ENCODE results near the gene SFI1.
"Not testable (repeated sequence)": the region's sequence is repeated elsewhere in the genome, so short reads cannot be mapped to it uniquely, and the experiment has no call there.

The SFI1 gene

DNA sequence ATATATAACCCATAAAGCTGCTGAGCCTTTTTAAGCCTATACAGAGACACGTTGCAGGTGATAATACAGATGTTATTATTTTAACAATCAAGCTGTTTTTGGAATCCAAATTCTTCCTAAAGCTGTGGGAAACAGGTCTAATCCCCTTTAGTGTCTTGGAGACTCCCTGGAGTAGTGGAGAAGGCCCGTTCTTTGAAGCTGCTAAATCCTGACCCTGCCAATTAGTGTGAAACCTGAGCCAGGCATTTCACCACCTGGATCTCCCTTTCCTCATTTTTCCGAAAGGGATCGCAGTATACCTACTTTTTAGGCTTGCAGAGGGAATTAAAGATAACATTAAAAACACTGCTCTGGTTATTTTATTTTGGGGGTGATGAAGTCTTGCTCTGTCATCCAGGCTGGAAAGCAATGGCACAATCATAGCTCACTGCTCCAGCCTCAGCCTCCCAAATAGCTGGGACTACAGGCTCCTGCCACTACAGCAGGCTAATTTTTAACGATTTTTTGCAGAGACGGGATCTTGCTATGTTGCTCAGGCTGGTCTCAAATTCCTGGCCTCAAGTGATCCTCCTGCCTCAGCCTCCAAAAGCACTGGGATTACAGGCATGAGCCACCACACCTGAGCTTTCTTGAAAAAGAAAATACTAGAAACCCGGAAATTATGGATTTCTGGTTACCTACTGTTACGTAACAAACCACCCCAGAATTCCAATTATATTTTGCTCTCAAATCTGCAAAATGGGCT is 4.9 kb upstream of the SFI1 start:
- Histone ChIP-seq H3K36me3 (ENCODE audit: low read depth) (peaks cover 16% of the 10 kb centered on the region), H3K4me3 (ENCODE audit: severe bottlenecking) (peak overlapping the region; percentile 74), H3K4me1 (ENCODE audit: insufficient read depth, poor library complexity, severe bottlenecking) (no peaks in the 10 kb centered on the region), H3K27ac (ENCODE audit: poor library complexity, severe bottlenecking) (peak overlapping the region; percentile 78), H3K9me3 (ENCODE audit: severe bottlenecking) (no peaks in the 10 kb centered on the region), H3K27me3 (ENCODE audit: insufficient read depth, poor library complexity, severe bottlenecking) (no peaks in the 10 kb centered on the region)
- TF ChIP-seq, protein P1, sequence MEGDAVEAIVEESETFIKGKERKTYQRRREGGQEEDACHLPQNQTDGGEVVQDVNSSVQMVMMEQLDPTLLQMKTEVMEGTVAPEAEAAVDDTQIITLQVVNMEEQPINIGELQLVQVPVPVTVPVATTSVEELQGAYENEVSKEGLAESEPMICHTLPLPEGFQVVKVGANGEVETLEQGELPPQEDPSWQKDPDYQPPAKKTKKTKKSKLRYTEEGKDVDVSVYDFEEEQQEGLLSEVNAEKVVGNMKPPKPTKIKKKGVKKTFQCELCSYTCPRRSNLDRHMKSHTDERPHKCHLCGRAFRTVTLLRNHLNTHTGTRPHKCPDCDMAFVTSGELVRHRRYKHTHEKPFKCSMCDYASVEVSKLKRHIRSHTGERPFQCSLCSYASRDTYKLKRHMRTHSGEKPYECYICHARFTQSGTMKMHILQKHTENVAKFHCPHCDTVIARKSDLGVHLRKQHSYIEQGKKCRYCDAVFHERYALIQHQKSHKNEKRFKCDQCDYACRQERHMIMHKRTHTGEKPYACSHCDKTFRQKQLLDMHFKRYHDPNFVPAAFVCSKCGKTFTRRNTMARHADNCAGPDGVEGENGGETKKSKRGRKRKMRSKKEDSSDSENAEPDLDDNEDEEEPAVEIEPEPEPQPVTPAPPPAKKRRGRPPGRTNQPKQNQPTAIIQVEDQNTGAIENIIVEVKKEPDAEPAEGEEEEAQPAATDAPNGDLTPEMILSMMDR (IDR thresholded peaks at IDR 0.05; ENCODE audit: poor library complexity, severe bottlenecking): no peak
- DNase-seq (ENCODE audit: low spot score): no peak
- ATAC-seq (ENCODE audit: low read depth): no peak

DNA sequence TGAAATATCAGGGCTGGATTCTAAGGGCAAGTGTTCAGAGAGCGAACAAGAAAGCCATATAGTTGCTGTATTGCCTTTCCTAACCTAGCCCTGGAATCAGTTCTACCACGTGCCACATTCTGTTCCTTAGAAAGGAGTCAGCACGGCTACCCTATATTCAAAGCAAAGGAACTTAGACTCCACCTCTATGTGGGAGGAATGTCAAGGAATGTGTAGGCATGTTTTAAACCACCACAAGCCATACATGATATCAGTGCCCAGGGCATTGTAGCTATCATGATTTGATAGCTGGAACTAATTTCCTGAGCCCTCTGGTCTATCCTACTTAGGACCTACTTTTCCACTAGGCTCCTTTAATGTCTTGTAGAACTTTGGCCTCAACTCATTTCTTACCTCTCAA is 4.2 kb upstream of the SFI1 start:
- H3K4me1 ChIP-seq (ENCODE audit: insufficient read depth, poor library complexity, severe bottlenecking): no peaks in the 10 kb centered on the region

GRCh38 chr22:31493355-31493754 is 3.0 kb upstream of the SFI1 start:
- not testable (repeated sequence) for ATAC-seq (ENCODE audit: low read depth); H3K4me3 ChIP-seq (ENCODE audit: severe bottlenecking); H3K27ac ChIP-seq (ENCODE audit: poor library complexity, severe bottlenecking); H3K4me1 ChIP-seq (ENCODE audit: insufficient read depth, poor library complexity, severe bottlenecking); H3K9me3 ChIP-seq (ENCODE audit: severe bottlenecking); H3K27me3 ChIP-seq (ENCODE audit: insufficient read depth, poor library complexity, severe bottlenecking); H3K36me3 ChIP-seq (ENCODE audit: low read depth); DNase-seq (ENCODE audit: low spot score)

More for the DNA sequence above, 4.2 kb upstream of the SFI1 start:
- H3K27ac ChIP-seq (ENCODE audit: poor library complexity, severe bottlenecking): no peak overlapping the region
- H3K4me3 ChIP-seq (ENCODE audit: severe bottlenecking): no peak overlapping the region
- peaks cover 9% of the 10 kb centered on the region for H3K36me3 ChIP-seq (ENCODE audit: low read depth)
- TF ChIP-seq, protein P1 (IDR thresholded peaks at IDR 0.05; ENCODE audit: poor library complexity, severe bottlenecking): no peak
- ATAC-seq (ENCODE audit: low read depth) (no peak), DNase-seq (ENCODE audit: low spot score) (no peak)
- no peaks in the 10 kb centered on the region for H3K9me3 ChIP-seq (ENCODE audit: severe bottlenecking)
- H3K27me3 ChIP-seq (ENCODE audit: insufficient read depth, poor library complexity, severe bottlenecking): no peaks in the 10 kb centered on the region

GRCh38 chr22:31495343-31495742 is 993 bp upstream of the SFI1 start:
- DNase-seq (ENCODE audit: low spot score): no peak
- no peaks in the 10 kb centered on the region for H3K4me1 ChIP-seq (ENCODE audit: insufficient read depth, poor library complexity, severe bottlenecking)
- peak overlapping the region; percentile 54 for H3K27ac ChIP-seq (ENCODE audit: poor library complexity, severe bottlenecking)
- H3K36me3 ChIP-seq (ENCODE audit: low read depth): 0 out of 2 replicates have a peak, but pooled peaks cover 7% of the 10 kb centered on the region
- peak overlapping the region; percentile 54 for H3K4me3 ChIP-seq (ENCODE audit: severe bottlenecking)
- TF ChIP-seq, protein P1 (IDR thresholded peaks at IDR 0.05; ENCODE audit: poor library complexity, severe bottlenecking): no peak
- H3K9me3 ChIP-seq (ENCODE audit: severe bottlenecking): no peaks in the 10 kb centered on the region
- H3K27me3 ChIP-seq (ENCODE audit: insufficient read depth, poor library complexity, severe bottlenecking): no peaks in the 10 kb centered on the region
- no peak for ATAC-seq (ENCODE audit: low read depth)

GRCh38 chr22:31496735-31497146 is 405 bp downstream of the SFI1 start:
- ATAC-seq (ENCODE audit: low read depth) (peak; percentile 36; the same call in 2 of the 3 replicates), DNase-seq (ENCODE audit: low spot score) (no peak)
- H3K4me3 ChIP-seq (ENCODE audit: severe bottlenecking): peak overlapping the region; percentile 54
- peak overlapping the region; percentile 54 for H3K27ac ChIP-seq (ENCODE audit: poor library complexity, severe bottlenecking)
- no peaks in the 10 kb centered on the region for H3K9me3 ChIP-seq (ENCODE audit: severe bottlenecking)
- TF ChIP-seq, protein P1 (IDR thresholded peaks at IDR 0.05; ENCODE audit: poor library complexity, severe bottlenecking): no peak
- H3K4me1 ChIP-seq (ENCODE audit: insufficient read depth, poor library complexity, severe bottlenecking): no peaks in the 10 kb centered on the region
- 0 out of 2 replicates have a peak, but pooled peaks cover 7% of the 10 kb centered on the region for H3K36me3 ChIP-seq (ENCODE audit: low read depth)
- no peaks in the 10 kb centered on the region for H3K27me3 ChIP-seq (ENCODE audit: insufficient read depth, poor library complexity, severe bottlenecking)
